ENCODE data around the gene CCDC187. TPM values are rescaled to one million over a fixed set of nuclear protein-coding genes. Genes with fewer than 3 reads are reported as not detected.

CCDC187 gene
- total RNA-seq, 1 donor from 2014 or later = not detected

DNA sequence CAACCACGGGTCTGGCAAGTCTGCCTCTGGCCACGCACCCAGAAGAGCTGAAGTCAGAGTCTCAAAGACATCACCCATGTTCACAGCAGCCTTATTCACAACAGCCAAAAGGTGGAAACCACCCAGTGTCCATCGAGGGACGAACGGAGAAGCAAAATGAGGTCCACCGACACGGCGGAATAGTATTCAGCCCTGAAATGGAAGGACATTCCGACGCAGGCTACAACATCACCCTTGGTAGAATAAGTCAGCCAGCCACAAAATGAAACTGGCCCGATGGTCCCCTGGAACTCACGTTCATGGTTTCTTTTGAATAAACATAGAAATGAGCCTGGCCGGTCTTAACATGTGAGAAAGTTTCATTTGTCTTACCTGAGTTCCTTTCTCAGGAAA is 16.9 kb downstream of the CCDC187 start:
- DNase-seq (ENCODE audit: extremely low read depth, low read depth, low spot score) = no peak

GRCh38 chr9:136286359-136286986 is 17.4 kb downstream of the CCDC187 start:
- DNase-seq (ENCODE audit: extremely low read depth, low read depth, low spot score) = no peak

DNA sequence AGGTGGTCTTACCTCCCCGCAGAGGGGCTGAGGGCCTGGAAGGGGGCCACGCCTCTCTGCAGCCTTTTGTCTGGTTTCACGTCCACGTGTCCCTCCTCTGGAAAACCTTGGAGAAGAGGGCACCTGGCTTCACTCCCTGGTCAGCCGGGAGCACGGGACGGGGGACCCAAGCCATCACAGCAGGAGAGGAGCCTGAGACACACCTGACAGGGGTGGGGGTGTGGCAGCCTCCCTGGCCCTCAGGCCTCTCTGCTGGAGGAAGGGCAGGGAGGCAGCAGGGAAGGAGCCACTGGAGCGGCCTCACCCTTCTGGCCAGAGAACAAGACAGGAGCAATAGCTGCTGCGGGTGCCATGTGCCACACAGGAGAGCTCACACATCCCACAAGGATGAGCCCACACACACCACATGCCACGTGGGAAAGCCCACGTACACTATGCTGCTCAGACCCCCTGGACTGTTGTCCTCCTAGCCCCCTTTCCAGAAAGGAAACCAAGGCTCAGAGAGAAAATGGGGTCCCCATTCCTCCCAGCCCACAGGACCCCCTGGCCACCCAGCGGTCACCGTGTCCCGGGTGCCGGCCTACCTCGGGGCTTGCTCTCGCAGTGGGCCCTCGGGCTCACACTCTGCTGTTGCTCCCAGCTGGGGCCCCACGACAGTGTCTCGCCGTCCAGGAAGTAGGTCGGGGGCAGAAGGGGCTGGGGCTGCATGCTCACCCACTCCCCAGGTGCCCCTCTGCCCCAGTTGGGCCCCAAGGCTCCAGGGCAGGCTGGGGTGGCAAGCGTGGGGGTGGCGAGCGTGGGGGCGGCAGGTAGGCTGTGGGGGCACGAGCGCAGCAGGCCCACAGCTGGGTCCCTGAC is 18.2 kb downstream of the CCDC187 start:
- DNase-seq (ENCODE audit: extremely low read depth, low read depth, low spot score) = no peak

DNA sequence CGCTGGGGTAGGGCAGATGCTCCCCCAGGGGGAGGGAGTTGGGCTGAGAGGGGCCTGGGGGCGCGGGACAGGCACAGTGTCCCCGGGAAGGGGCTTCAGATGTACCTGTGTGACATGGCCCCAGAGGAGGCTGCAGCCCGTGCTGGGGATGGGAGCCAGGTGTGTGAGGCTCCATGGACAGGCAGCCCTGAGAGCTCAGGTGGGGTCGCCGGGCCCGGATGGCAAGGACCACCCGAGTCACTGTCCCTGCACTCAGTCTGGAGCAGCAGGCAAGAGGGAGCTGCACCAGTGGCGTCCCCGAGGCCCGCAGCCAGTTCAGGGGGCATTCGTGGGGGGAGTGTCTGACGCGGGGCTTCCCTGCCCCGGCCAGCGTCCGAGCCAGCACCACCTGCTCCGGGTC is 18.9 kb downstream of the CCDC187 start:
- DNase-seq (ENCODE audit: extremely low read depth, low read depth, low spot score) = no peak

DNA sequence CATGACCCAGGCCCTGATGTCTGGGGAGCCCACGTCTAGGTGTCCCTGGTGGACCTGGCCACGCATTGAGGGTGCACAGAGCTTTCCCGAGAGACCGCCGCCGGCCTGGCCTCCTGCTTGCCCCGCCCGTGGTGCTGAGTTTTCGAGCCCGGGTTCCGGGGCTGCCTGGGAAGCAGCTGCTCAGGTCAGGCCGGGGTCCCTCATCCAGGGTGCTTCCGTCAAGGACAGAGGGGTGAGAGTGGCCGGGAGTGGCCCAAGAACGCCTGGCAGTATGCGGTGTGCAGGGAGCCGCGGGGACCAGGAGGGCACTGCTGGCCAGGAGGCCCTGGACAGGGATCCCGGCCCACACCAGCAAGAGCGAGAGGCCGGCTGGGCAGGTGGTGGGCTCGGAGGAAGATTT is 19.6 kb downstream of the CCDC187 start:
- no peak for DNase-seq (ENCODE audit: extremely low read depth, low read depth, low spot score)

DNA sequence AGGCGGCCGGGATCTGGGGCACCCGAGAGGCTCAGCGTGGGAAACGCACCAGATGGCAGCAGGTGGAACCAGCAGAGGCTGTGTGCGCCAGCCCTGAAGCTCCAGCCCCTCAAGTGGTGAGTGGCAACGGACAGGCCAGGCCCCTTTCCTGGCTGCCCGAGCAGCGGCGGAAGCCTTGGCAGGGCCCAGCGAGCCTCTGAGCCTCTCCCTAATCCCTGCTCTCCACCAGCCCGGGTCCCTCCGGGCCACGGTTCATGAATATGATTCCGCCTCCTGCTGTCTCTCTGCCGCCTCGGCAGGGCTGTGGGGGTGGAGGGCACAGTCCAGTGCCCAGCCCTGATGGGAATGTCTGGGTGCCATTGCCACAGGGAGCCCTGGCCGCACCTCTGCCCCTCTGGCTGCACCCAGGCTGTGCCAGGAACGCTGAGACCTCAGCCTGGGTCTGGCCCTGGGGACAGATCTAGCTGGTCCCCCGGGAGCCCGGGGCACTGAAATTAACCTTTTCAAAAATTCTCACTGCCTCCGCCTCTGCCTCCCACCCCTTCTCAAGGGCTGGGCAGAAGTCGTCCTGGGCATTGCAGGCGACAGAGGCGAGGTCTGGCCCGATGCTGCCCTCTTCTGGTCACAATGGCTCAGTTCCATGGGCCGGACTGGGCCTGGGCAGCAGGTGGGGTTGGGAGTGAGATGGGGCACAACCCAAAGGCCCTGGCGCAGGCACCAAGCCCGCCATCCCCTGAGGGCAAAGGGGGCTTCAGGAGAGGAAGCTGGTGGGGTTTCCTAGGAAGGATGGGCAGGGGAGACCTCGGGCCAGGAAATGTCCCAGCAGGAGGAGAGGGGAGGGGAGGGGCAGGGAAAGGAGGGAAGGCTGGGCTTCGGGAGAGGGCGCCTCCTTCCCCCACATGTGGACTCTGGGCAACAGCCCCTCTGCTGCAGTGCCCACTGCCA is 20.3 kb downstream of the CCDC187 start:
- no peak for DNase-seq (ENCODE audit: extremely low read depth, low read depth, low spot score)

- DNase-seq (ENCODE audit: extremely low read depth, low read depth, low spot score) = no peak
Measured at GRCh38 chr9:136282272-136282861, 21.5 kb downstream of the CCDC187 start.

- no peak for DNase-seq (ENCODE audit: extremely low read depth, low read depth, low spot score)
Measured at GRCh38 chr9:136281421-136282271, 22.2 kb downstream of the CCDC187 start.

GRCh38 chr9:136280535-136281315 is 23.2 kb downstream of the CCDC187 start:
- DNase-seq (ENCODE audit: extremely low read depth, low read depth, low spot score) = no peak

- no peak for DNase-seq (ENCODE audit: extremely low read depth, low read depth, low spot score)
Measured at GRCh38 chr9:136279471-136279870, 24.4 kb downstream of the CCDC187 start.

- DNase-seq (ENCODE audit: extremely low read depth, low read depth, low spot score) = no peak
Measured at GRCh38 chr9:136278894-136279293, 25.0 kb downstream of the CCDC187 start.

DNA sequence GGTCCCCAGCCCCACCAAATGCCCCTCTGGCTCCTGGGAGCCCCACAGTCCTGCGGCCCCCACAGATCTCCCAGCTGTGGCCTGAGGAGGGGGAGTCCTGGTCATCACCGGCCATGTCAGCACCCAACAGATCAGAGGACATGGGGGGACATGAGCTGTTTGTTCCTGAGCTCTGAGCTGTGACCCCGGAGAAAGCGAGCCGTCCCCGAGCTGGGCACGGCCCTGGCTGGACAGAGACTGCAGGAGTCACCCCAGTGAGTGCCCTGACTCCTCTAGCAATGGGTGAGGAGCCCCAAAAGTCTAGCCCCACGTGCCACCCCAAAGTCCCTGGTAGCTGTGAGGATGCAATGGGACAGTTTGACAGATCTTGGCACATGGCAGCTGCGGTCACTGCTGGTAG is 25.7 kb downstream of the CCDC187 start:
- no peak for DNase-seq (ENCODE audit: extremely low read depth, low read depth, low spot score)

DNA sequence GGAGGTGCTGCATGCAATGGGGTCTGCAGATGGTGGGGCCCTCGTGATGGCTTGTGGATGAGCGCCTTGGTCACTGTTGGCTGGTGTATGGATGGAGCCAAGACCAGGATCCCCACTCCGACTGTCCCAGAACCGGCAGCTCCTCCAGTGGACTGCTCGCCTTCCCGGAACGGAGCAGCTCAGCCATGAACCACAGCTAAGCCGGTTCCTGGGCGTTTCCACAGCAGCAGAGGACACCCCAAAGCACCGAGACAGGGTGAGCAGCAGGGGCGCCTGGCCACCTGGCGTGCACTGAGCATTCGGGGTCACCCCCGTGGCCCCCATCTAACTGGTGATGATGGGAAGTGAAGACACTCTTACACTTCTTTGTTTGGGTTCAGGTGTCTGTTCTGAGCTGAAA is 26.1 kb downstream of the CCDC187 start:
- DNase-seq (ENCODE audit: extremely low read depth, low read depth, low spot score) = no peak

DNA sequence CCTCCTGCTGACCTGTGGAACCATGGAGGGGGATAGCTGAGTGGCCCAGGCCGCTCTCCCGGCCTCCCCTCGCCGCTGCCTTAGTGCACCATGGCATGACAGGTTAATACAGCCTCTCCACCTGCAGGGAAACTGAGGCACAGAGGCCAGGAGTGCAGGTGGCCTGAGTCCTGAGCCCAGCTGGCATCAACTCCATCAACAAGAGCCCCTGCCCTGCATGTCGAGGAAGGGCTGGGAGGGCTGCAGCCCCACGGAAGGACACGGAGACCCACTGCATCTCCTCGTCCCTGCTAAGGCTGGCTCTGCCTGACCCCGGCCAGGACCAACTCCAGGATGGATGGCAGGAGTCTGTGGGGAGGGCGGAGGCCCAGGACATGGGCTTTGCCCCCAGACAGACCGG is 27.2 kb downstream of the CCDC187 start:
- no peak for DNase-seq (ENCODE audit: extremely low read depth, low read depth, low spot score)

GRCh38 chr9:136275655-136276429 is 28.1 kb downstream of the CCDC187 start:
- no peak for DNase-seq (ENCODE audit: extremely low read depth, low read depth, low spot score)

DNA sequence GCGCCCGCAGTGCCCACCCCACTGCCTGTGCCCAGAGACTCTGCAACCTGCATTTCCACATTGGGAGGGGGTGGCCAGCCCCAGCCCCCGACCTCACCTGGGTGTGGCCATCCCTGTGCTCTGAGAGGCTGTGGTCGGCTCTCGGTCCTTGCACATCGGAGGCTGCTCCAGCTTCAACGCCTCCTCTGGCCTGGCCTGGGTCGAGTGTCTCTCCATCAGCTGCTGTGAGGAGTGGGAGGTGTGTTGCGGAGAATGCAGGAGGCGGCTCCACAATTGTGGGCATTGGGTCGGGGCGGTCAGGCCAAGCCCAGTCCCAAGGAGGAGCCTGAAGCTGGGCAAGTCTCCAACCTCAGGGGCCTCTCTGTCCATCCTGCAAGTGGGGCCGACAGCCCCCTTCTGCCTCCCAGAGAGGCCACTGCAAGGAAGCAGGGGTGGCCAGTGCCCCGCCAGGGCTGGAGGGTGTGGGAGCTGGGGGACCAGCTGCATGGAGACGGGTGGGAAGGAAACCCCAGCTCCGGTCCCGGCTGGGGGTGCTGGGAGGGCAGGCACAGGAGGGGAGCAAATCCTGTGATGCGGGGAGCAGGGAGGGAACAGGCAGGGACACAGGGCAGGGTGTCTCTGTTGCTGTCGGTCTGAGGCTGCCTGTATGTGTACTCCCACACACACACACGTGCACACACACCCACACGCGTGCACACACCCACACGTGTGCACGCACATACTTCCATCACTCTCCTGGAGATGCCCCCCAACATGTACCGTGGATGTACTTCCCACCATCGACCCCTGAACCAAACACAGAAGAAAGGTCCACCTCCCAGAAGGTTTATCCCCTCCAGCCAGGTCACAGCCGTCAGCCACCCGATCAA is 28.9 kb downstream of the CCDC187 start:
- DNase-seq (ENCODE audit: extremely low read depth, low read depth, low spot score) = no peak

Measured in glomerular endothelial cell (primary cell).